Measurements from ENCODE around the gene NOXO1. TPM values are rescaled to one million over a fixed set of nuclear protein-coding genes. Genes with fewer than 3 reads are reported as not detected.

The NOXO1 gene
- 0.13 and 0.16 TPM in 2 replicates for total RNA-seq

GRCh38 chr16:1981398-1981836, at the start of gene NOXO1:
NOXO1 (minus strand) TSS chr16:1981469; CDS start chr16:1981179, 290 bp downstream.

DNA sequence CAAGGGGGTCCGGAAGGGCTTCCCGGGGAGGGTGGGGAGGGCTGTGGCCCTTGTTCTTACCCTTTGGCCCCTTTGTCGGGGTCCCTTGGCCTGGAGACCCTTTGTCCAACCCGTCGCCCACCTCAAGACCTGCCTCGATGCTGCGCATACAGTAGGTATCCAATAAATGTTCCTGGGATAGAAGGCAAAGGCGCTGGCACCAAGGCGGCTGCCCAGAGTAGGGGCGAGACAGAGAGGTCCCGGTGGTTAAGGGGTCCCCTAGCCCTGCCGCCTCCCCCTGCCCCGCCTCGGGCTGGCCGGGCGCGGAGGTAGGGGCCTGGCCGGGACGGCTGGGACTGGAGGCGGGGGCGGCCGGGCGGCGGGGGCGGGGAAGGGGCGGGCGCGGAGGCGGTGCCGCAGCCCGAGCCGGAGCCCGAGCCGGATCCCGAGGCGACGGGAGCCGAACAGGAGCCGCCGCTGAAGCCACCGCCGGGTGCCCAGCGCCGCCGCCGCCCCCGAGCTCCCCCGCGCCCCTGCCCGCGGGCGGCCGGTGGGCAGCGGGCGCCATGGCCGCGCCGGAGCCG, 45.3 kb upstream of the NOXO1 start, which contains the start of gene NHERF2:
Gene NHERF2 (plus strand): TSS at position 442 of the 563 bp plus-strand sequence. CDS start 104 bp downstream, at position 546.

GRCh38 chr16:2019518-2019920, 38.2 kb upstream of the NOXO1 start, which contains the start of gene NPW:
NPW (plus strand) TSS chr16:2019785.

DNA sequence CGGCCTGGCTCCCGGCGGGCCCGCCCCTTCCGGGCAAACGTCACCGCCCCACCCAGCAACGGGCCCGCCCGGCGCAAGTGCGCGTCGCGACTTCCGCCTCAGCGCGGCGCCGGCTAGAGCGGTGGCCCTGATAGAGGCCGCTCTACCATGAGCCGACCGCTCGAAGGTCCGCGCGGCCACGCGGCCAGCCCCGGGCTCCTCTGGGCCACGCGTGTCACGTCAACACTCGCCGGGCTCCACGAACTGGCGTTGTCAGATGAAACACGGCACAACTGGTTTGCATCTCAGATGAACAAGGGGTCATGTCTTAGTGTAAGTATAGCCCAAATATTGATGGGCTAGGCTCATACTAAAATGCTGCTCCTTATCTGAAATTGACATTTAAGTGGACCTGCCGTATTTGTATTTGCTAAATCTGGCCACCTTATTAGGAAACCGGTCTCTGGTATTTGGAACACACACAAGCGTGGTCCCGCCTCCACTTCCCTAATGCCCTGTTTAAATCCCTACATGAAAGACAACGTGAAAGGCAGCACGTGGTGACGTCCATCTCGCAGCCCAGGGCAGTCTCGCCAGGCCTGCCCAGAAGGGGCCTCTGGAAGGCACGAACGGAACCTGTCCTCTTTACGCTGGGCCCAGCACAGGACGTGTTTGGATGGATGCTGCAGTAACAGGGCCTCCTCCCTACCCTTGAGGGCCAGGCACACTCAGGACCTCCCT, 28.7 kb upstream of the NOXO1 start, which contains the start of gene ZNF598:
Gene ZNF598 (minus strand): TSS at position 31 of the 720 bp plus-strand sequence.

GRCh38 chr16:1989209-1990100, 8.2 kb upstream of the NOXO1 start, which contains the start of gene SYNGR3:
SYNGR3 (plus strand) TSS chr16:1989970; CDS start chr16:1990103, 133 bp downstream.

GRCh38 chr16:1983544-1984346, 2.5 kb upstream of the NOXO1 start, which contains the start of gene GFER:
GFER (plus strand) TSS chr16:1984193; CDS start chr16:1984219, 26 bp downstream.

GRCh38 chr16:1971796-1972489, 9.3 kb downstream of the NOXO1 start, which contains the start of gene TBL3:
TBL3 (plus strand) TSS chr16:1972053; CDS start chr16:1972165, 112 bp downstream.

GRCh38 chr16:1966460-1966859, 14.8 kb downstream of the NOXO1 start, which contains the start of gene RNF151:
RNF151 (plus strand) TSS chr16:1966856; CDS start chr16:1966882, 26 bp downstream.

DNA sequence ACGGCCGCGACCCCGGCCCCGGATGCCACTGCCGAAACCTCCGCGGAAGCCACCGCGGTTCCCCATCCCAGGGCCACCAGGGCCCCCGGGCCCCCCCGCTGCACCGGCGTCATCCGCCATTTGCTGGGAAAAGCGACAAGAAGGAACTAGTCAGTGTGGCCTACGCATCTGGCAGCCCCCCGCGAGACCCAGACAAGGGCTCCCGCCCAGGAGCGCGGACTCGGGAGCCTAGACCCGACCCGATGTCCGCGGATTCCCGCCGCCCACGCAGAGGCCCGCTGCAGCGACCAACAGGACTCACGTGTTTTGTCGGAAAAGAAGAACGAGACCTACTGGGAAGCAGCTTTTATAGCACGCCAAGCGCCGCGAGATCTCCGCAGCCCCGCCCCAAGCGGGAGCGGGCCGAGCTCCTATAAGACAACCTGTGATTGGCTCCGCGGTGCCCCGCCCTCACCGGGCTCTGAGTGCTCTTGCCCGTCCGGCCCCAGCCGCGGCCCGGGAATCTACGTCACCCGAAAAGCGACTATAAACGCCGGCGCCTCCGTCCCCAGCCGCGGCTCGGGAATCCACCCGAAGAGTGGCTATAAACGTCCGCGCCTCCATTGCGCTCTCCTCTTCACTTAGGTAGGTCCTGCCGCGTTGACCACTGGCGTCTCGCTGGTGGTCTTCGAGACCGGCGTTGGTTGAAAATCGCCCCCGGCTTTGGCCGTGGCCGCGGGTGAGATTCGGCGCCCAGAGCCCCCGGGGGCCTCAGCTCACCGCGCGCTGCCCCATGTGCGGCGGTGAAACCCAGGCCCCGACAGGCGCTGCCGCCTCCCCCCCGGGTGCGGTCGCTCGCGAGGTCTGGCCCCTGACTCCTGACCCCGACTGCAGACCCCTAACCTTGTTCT, 16.5 kb downstream of the NOXO1 start, which contains the start of gene RPS2:
Gene RPS2 (minus strand): TSS at position 321 of the 890 bp plus-strand sequence. CDS start 201 bp downstream, at position 120.

DNA sequence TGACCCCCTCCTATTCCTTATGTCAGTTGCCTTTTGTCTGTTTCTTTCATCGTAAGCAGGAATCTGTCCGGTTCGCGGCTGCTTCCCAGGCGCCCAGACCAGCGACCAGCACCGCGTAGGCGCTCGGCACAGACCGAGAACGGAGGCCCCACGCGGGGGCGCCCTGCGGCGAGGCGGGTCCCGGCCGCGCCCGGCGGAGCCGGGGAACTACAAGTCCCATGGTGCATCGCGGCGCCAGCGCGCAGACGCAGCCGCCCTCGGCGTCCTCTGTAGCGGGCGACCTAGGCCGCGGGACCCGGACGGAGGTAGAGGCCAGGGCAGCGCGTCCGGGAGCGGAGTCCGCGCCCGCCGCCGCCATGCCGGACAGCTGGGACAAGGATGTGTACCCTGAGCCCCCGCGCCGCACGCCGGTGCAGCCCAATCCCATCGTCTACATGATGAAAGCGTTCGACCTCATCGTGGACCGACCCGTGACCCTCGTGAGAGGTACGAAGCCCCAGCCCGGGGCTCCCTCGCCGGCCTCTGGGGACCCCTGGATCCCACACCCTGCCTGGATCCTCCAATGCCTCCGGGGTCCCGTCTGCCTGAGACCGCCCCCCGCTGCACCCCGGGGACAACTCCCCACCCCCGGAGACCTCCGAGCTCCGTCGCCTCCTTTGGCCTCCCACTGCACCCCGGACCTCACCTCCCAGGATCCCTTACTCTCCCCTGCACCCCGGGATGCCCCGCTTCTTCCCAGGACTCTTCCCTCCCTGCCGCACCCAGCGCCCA, 21.8 kb downstream of the NOXO1 start, which contains the start of gene NDUFB10:
Gene NDUFB10 (plus strand): TSS at position 270 of the 771 bp plus-strand sequence. CDS start 87 bp downstream, at position 357.

GRCh38 chr16:1942810-1943726, 38.2 kb downstream of the NOXO1 start, which contains the start of gene MSRB1:
MSRB1 (minus strand) TSS chr16:1943199; CDS start chr16:1943156, 43 bp downstream.

Other genes starting within 250 kb of the NOXO1 start
- 39.3 and 51.6 TPM in 2 replicates for gene NME3, start 209.9 kb downstream of the NOXO1 start, total RNA-seq
- gene EME2, start 208.7 kb downstream of the NOXO1 start, total RNA-seq: 3.7 and 9.2 TPM in 2 replicates
- 68.8 and 72.9 TPM in 2 replicates for gene MRPS34, start 208.3 kb downstream of the NOXO1 start, total RNA-seq
- gene SPSB3, start 198.9 kb downstream of the NOXO1 start, total RNA-seq: 45.2 and 60.4 TPM in 2 replicates
- 67.3 and 75.4 TPM in 2 replicates for gene NUBP2, start 198.5 kb downstream of the NOXO1 start, total RNA-seq
- gene IGFALS, start 187.8 kb downstream of the NOXO1 start, total RNA-seq: under 0.01 TPM in 1 of 2 replicates, not detected in the other
- 70.3 and 94.3 TPM in 2 replicates for gene HAGH, start 154.6 kb downstream of the NOXO1 start, total RNA-seq
- gene FAHD1, start 154.3 kb downstream of the NOXO1 start, total RNA-seq: 70.3 and 124 TPM in 2 replicates
- not detected in 2 replicates for gene MEIOB, start 109.3 kb downstream of the NOXO1 start, total RNA-seq
- gene HS3ST6, start 63.1 kb downstream of the NOXO1 start, total RNA-seq: not detected in 2 replicates
- gene MSRB1, start 38.3 kb downstream of the NOXO1 start, total RNA-seq: 6.5 and 8.7 TPM in 2 replicates
- not detected in 2 replicates for gene RPL3L, start 26.8 kb downstream of the NOXO1 start, total RNA-seq
- 133 and 143 TPM in 2 replicates for gene NDUFB10, start 21.9 kb downstream of the NOXO1 start, total RNA-seq
- 1,957 and 2,987 TPM in 2 replicates for gene RPS2, start 16.6 kb downstream of the NOXO1 start, total RNA-seq
- not detected in 2 replicates for gene RNF151, start 14.6 kb downstream of the NOXO1 start, total RNA-seq
- gene TBL3, start 9.4 kb downstream of the NOXO1 start, total RNA-seq: 33.7 and 61.0 TPM in 2 replicates
- gene GFER, start 2.7 kb upstream of the NOXO1 start, total RNA-seq: 11.1 and 12.3 TPM in 2 replicates
- 0.65 and 2.8 TPM in 2 replicates for gene SYNGR3, start 8.5 kb upstream of the NOXO1 start, total RNA-seq
- gene ZNF598, start 28.4 kb upstream of the NOXO1 start, total RNA-seq: 11.2 and 24.5 TPM in 2 replicates
- gene NPW, start 38.3 kb upstream of the NOXO1 start, total RNA-seq: 0.16 TPM in 1 of 2 replicates, not detected in the other
- gene NHERF2, start 45.4 kb upstream of the NOXO1 start, total RNA-seq: 52.4 and 55.7 TPM in 2 replicates
- gene NTHL1, start 66.4 kb upstream of the NOXO1 start, total RNA-seq: 23.5 and 61.5 TPM in 2 replicates
- 32.4 and 79.5 TPM in 2 replicates for gene TSC2, start 66.5 kb upstream of the NOXO1 start, total RNA-seq
- 36.4 and 82.1 TPM in 2 replicates for gene PKD1, start 154.4 kb upstream of the NOXO1 start, total RNA-seq
- 0.49 and 0.88 TPM in 2 replicates for gene RAB26, start 167.2 kb upstream of the NOXO1 start, total RNA-seq
- gene TRAF7, start 174.3 kb upstream of the NOXO1 start, total RNA-seq: 59.9 and 113 TPM in 2 replicates
- 0.50 TPM in 1 of 2 replicates, not detected in the other for gene CASKIN1, start 215.1 kb upstream of the NOXO1 start, total RNA-seq
- 10.5 and 12.0 TPM in 2 replicates for gene MLST8, start 224.0 kb upstream of the NOXO1 start, total RNA-seq
- gene BRICD5, start 229.4 kb upstream of the NOXO1 start, total RNA-seq: 2.1 and 5.0 TPM in 2 replicates
- gene PGP, start 233.4 kb upstream of the NOXO1 start, total RNA-seq: 10.7 and 14.7 TPM in 2 replicates
- 28.0 and 35.9 TPM in 2 replicates for gene E4F1, start 242.1 kb upstream of the NOXO1 start, total RNA-seq

Data from bladder microvascular endothelial cell (primary cell).